ENCODE measurements around the gene SLC12A7. TPM values are rescaled to one million over a fixed set of nuclear protein-coding genes. Genes with fewer than 3 reads are reported as not detected.

The SLC12A7 gene
- total and polyA plus RNA-seq, 2 of the 13 experiments (the other 11 are each of a cell fraction or from before 2014, with no cell fraction given), result 14.0 to 18.5 TPM

- WGBS (ENCODE audit: low lambda C conversion rate), result 98% methylated on average over 25 of the region's 25 CpGs
- peaks cover 33 to 78% of the 10 kb centered on the region in 2 experiments for H3K36me3 ChIP-seq (replicated peaks in 1 of 2; ENCODE audit: control insufficient read depth in 1 of 2, insufficient read depth in 2 of 2, low read length in 2 of 2)
- H3K9ac ChIP-seq (ENCODE audit: insufficient read depth, low read depth, low read length), result no peak overlapping the region
- no peak for FAIRE-seq
- no peaks in the 10 kb centered on the region for H4K20me1 ChIP-seq (ENCODE audit: insufficient read depth, low read length)
- H2AFZ ChIP-seq (ENCODE audit: low read length), result no peak overlapping the region
- H3K79me2 ChIP-seq (ENCODE audit: insufficient read depth, low read length), result no peaks in the 10 kb centered on the region
- ChIA-PET CTCF (ENCODE audit: low intra/inter-chr PET ratio, low total read pairs) (no interaction called here), POLR2A (no interaction called here)
- H3K4me1 ChIP-seq (ENCODE audit: insufficient read depth, low read length), result no peaks in the 10 kb centered on the region
- H3K4me3 ChIP-seq (replicated peaks in 1 of 3; ENCODE audit: insufficient read depth in 1 of 3, low read depth in 2 of 3, low read length in 3 of 3), result no peak overlapping the region
- no peak overlapping the region for H3K4me2 ChIP-seq (ENCODE audit: low read depth, low read length)
- no peak for DNase-seq (ENCODE audit: low spot score)
- BruUV-seq (replicated peaks), result no TSS peak
- no peaks in the 10 kb centered on the region for H3K27me3 ChIP-seq (ENCODE audit: control insufficient read depth in 1 of 2, insufficient read depth in 2 of 2, low read length in 2 of 2)
- no peak for ATAC-seq
- H3K27ac ChIP-seq (ENCODE audit: extremely low read length, insufficient read depth, low read length), result no peak overlapping the region
- in situ Hi-C loops (cut with HindIII; ENCODE audit: extremely low pct_ligation_motif_present, low pct_unique_long_range_greater_than_20kb) (no loop called here), intact Hi-C loops (cut with micrococcal nuclease; ENCODE audit: unreplicated experiment) (no loop called here)
- no peaks in the 10 kb centered on the region for H3K9me3 ChIP-seq (ENCODE audit: low read length)
- no peak for TF ChIP-seq HMGXB3 (CRISPR knock-in tag; IDR thresholded peaks at IDR 0.05; ENCODE audit: borderline replicate concordance)
- no peak for TF ChIP-seq ZBTB4 (CRISPR knock-in tag; IDR thresholded peaks at IDR 0.05; ENCODE audit: borderline replicate concordance)
- no peak for TF ChIP-seq ZNF280D (CRISPR knock-in tag; IDR thresholded peaks at IDR 0.05)
- no peak for TF ChIP-seq TEF (CRISPR knock-in tag; IDR thresholded peaks at IDR 0.05)
- TF ChIP-seq BCLAF1 (IDR thresholded peaks at IDR 0.05), result no peak
Observed at GRCh38 chr5:1087428-1087827, 24.4 kb downstream of the SLC12A7 start.
